Pancreas (tissue), 10 donors: ENCODE measurements around the gene DMC1. TPM values are rescaled to one million over a fixed set of nuclear protein-coding genes. Genes with fewer than 3 reads are reported as not detected.
"Not testable (repeated sequence)": the region's sequence is repeated elsewhere in the genome, so short reads cannot be mapped to it uniquely, and the experiment has no call there.

Experiments used
- ATAC-seq, 4 donors: fragments of 200-7000 bp; cut with Tn5 transposase; one replicate each; pipeline versions ENCODE4 v1.8.0 to v1.9.1; 2020; ENCODE audit warnings: mild to moderate bottlenecking in 4 of 4, moderate library complexity in 4 of 4
- DNase-seq, 6 donors: peaks; one replicate each; pipeline ENCODE4 v3.0.0-alpha.2; 2020
- FAIRE-seq: peaks from 2 replicates; lab custom pipeline; 2012; peaks lifted over from hg19 to GRCh38; lab: Jason Lieb, UNC
- H3K27ac ChIP-seq, 4 donors: fragments of 200-600 bp; sonication (generic); 1 replicate in 3 of 4; 2 replicates in 1 of 4; pipeline versions ENCODE4 v1.5.0 to v1.8.0; 2020
- H3K27me3 ChIP-seq, 4 donors: fragments of 200-600 bp; one replicate each; pipeline ENCODE4 v1.8.0; 2021
- H3K36me3 ChIP-seq, 3 donors: fragments of 200-600 bp; sonication (generic) in 1 of 3; one replicate each; pipeline versions ENCODE4 v1.5.0 to v1.8.0; 2020 to 2021
- H3K4me1 ChIP-seq, 3 donors: fragments of 200-600 bp; one replicate each; pipeline ENCODE4 v1.8.0; 2021
- H3K4me3 ChIP-seq, 4 donors: fragments of 200-600 bp; sonication (generic) in 2 of 4; one replicate each; pipeline versions ENCODE4 v1.5.0 to v1.8.0; 2020 to 2021
- H3K9me3 ChIP-seq, 4 donors: fragments of 200-600 bp; one replicate each; pipeline ENCODE4 v1.8.0; 2021
- WGBS, 2 donors: extraction: QIAGEN DNeasy Blood & Tissue Kit; methylation state at CpG; one replicate each; pipeline ENCODE4 v1.1.7; 2013; 5-methylcytosine and 5-hydroxymethylcytosine counted together
- intact Hi-C, 3 donors: fragments of 100-400 bp; cut with DNase I; formaldehyde crosslinking; loops; one replicate each; pipeline versions ENCODE4 v1.11.1 to v1.14.2; 2022
- polyA plus RNA-seq, 2 donors: library from polyadenylated mRNA; stranded (reverse); fragments of 200-250 nt; gene quantifications; one replicate each; pipeline ENCODE4 v1.2.3, GENCODE V29; 2013
- total RNA-seq, 6 donors: library from RNA; stranded (reverse); fragmentation: NEBNext Ultra II Directional in 4 of 6; extraction: Animal tissue kit (Norgen Biotek cat#: 25700) in 4 of 6; gene quantifications; one replicate each; pipeline versions ENCODE4 v1.2.1 to v1.2.4, GENCODE V29; 2021 to 2023
- TF ChIP-seq, protein P1 (sequence below), 4 donors: fragments of 200-600 bp; sonication (generic) in 3 of 4; IDR thresholded peaks; one replicate each; pipeline versions ENCODE4 v1.5.0 to v1.8.0; 2021; ENCODE audit warnings: antibody characterized with exemption in 4 of 4
- donor health status: healthy with polysubstance abuse.
- donor health status: DM: no; HTN: no; CAD: no; lungs with moderate emphysema.
- donor health status: DM: no; HTN: no; CAD: no.
- donor health status: control.
- donor health status: control.
- donor health status: Bipolar disorder and iron deficiency.
- donor health status: DM: yes; HTN: yes; CAD: no.
- donor health status: DM: no; HTN: no; CAD: no.
- donor health status: DM: no; HTN: no; CAD: no.
- donor health status: DM: yes; HTN: yes; CAD: no.

Gene DMC1
- total and polyA plus RNA-seq, 8 donors, result 0.14 to 0.28 (median 0.22) TPM; not detected in 4

DNA sequence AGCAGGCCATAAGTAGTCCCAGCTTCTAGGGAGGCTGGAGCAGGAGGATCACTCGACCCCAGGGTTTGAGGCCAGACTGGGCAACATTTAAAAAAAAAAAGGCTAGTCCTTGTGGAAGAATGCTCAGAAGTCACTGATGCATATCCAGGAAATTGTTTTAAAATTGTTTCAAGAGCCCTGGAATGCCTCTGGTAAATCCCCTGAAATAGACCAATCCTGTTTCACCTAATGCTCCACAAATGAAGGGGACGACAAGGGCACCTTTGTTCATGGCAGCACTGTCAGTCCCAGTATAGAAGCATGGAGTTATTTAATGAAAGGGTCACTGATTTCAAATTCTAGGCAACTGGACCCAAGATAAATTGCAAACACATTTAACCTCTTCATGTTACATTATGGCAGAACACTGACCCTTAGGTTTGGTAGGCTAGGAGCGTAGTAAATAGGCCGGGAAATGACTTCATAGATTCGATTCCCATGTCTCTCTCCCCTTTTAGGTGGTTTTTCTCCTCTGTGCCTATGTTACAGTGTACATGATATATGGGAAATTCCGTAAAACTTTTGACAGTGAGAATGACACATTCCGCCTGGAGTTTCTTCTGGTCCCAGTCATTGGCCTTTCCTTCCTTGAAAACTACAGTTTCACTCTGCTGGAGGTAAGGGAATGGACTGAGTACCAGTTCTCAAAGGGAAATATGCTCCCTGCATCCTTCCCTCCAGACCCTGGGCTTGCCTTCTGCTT lies 90.7 kb downstream of the DMC1 start:
- H3K4me1 ChIP-seq, result no peaks in the 10 kb centered on the region
- TF ChIP-seq, protein P1, sequence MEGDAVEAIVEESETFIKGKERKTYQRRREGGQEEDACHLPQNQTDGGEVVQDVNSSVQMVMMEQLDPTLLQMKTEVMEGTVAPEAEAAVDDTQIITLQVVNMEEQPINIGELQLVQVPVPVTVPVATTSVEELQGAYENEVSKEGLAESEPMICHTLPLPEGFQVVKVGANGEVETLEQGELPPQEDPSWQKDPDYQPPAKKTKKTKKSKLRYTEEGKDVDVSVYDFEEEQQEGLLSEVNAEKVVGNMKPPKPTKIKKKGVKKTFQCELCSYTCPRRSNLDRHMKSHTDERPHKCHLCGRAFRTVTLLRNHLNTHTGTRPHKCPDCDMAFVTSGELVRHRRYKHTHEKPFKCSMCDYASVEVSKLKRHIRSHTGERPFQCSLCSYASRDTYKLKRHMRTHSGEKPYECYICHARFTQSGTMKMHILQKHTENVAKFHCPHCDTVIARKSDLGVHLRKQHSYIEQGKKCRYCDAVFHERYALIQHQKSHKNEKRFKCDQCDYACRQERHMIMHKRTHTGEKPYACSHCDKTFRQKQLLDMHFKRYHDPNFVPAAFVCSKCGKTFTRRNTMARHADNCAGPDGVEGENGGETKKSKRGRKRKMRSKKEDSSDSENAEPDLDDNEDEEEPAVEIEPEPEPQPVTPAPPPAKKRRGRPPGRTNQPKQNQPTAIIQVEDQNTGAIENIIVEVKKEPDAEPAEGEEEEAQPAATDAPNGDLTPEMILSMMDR (IDR thresholded peaks at IDR 0.05), result no peak
- DNase-seq, result no peak
- H3K27ac ChIP-seq, result peak overlapping the region in 1 of 4 donors; percentile 2
- no peak overlapping the region for H3K4me3 ChIP-seq
- H3K9me3 ChIP-seq, result no peaks in the 10 kb centered on the region
- WGBS, 2 donors, result 75 to 85% methylated on average over 7 of the region's 7 CpGs
- no peaks in the 10 kb centered on the region for H3K27me3 ChIP-seq
- FAIRE-seq, result no peak
- peaks cover 2 to 36% (median 5%) of the 10 kb centered on the region in 3 donors for H3K36me3 ChIP-seq
- intact Hi-C loops, result no loop called here
- ATAC-seq, result peak in 2 of 4 donors; percentile 11 to 50

GRCh38 chr22:38477585-38477984 lies 92.4 kb downstream of the DMC1 start:
- peaks cover 0 to 19% (median 0%) of the 10 kb centered on the region in 3 donors for H3K36me3 ChIP-seq
- FAIRE-seq (no peak), DNase-seq (no peak), ATAC-seq (no peak)
- no peaks in the 10 kb centered on the region for H3K4me1 ChIP-seq
- intact Hi-C loops, result no loop called here
- no peak overlapping the region for H3K27ac ChIP-seq
- no peaks in the 10 kb centered on the region for H3K9me3 ChIP-seq
- no peak overlapping the region for H3K4me3 ChIP-seq
- TF ChIP-seq, protein P1 (IDR thresholded peaks at IDR 0.05), result no peak
- WGBS, 2 donors, result 65 to 73% methylated on average over 1 of the region's 1 CpG
- H3K27me3 ChIP-seq, result no peaks in the 10 kb centered on the region

GRCh38 chr22:38474003-38474607 lies 95.9 kb downstream of the DMC1 start:
- DNase-seq (no peak), FAIRE-seq (no peak), ATAC-seq (no peak)
- Histone ChIP-seq H3K9me3 (no peaks in the 10 kb centered on the region), H3K36me3 (no peaks in the 10 kb centered on the region), H3K4me3 (no peak overlapping the region), H3K4me1 (peaks cover 0 to under 1% (median 0%) of the 10 kb centered on the region in 3 donors), H3K27ac (no peak overlapping the region), H3K27me3 (no peaks in the 10 kb centered on the region)
- 66 to 75% methylated on average over 10 of the region's 10 CpGs for WGBS, 2 donors
- intact Hi-C loops, result no loop called here
- TF ChIP-seq, protein P1 (IDR thresholded peaks at IDR 0.05), result no peak

- DNase-seq, result no peak
- intact Hi-C loops, result no loop called here
- H3K36me3 ChIP-seq, result no peaks in the 10 kb centered on the region
- no peak overlapping the region for H3K27ac ChIP-seq
- no peak for FAIRE-seq
- H3K4me3 ChIP-seq, result no peak overlapping the region
- ATAC-seq, result no peak
- H3K9me3 ChIP-seq, result no peaks in the 10 kb centered on the region
- TF ChIP-seq, protein P1 (IDR thresholded peaks at IDR 0.05), result no peak
- H3K4me1 ChIP-seq, result peaks cover 0 to 3% (median 0%) of the 10 kb centered on the region in 3 donors
- WGBS, 2 donors, result 91 to 93% methylated on average over 11 of the region's 11 CpGs
- H3K27me3 ChIP-seq, result no peaks in the 10 kb centered on the region
These were observed 98.7 kb downstream of the DMC1 start for GRCh38 chr22:38471237-38471636.

GRCh38 chr22:38470179-38470578 lies 99.8 kb downstream of the DMC1 start:
- H3K9me3 ChIP-seq, H3K4me1 ChIP-seq, FAIRE-seq, ATAC-seq, H3K36me3 ChIP-seq, H3K4me3 ChIP-seq, H3K27me3 ChIP-seq, H3K27ac ChIP-seq, intact Hi-C loops: not testable (repeated sequence)
- WGBS, 2 donors, result 95 to 97% methylated on average over 8 to 10 of the region's 10 CpGs
- DNase-seq, result peak in 1 of 6 donors; percentile 8
